Astrocyte of the spinal cord (primary cell): ENCODE results near the gene DGKH.

ENCODE experiments used
- DNase-seq: peaks from one replicate; pipeline ENCODE4 v3.0.0; 2011; ENCODE audit warnings: low read depth, low spot score
- H3K4me3 ChIP-seq: 2 replicates; pipeline ENCODE4 v1.5.1; 2011; ENCODE audit warnings: low read depth, mild to moderate bottlenecking, low read length, moderate library complexity
- in situ Hi-C: cut with HindIII; loops from 2 replicates; pipeline ENCODE4 v1.10.0; 2017; ENCODE audit warnings: low sequenced_read_pairs
- TF ChIP-seq, protein P1 (sequence below): IDR thresholded peaks from 2 replicates; pipeline ENCODE4 v1.5.1; 2012; ENCODE audit warnings: low read depth, mild to moderate bottlenecking, low read length, inconsistent platforms

DGKH gene

DNA sequence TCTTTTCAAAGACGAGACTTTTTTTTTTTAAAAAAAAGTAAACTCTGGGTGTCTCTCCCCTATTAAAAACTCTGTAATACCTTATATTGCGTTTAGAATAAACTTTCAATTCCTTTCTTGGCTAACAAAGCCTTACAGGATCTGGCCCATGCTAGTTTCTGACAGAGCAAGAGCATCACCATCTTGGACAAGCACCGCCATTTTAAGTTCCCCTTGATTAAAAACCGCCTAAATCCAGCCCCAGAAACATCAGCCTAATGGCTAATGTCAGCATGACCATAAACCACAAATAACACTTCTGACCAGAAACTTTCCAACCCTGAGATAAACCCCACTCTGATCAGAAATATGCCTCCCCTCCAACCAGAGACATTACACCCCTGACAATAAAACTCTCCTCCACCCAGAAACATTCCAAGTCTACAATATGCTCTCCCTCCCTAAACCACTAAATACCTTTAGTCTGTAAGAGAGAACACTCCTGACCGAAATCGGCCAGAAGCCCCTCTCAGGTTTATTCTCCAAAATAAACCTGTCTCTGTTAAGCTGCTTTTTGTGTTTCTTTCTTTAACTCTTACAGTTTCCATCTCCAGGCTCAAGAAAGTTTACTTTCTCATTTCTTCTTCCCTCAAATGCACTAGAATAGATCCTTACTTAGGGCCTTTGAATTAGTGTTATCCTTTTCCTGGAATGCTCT, 221.9 kb downstream of the DGKH start:
- no peak for DNase-seq
- in situ Hi-C loops, result no loop called here
- TF ChIP-seq, protein P1, sequence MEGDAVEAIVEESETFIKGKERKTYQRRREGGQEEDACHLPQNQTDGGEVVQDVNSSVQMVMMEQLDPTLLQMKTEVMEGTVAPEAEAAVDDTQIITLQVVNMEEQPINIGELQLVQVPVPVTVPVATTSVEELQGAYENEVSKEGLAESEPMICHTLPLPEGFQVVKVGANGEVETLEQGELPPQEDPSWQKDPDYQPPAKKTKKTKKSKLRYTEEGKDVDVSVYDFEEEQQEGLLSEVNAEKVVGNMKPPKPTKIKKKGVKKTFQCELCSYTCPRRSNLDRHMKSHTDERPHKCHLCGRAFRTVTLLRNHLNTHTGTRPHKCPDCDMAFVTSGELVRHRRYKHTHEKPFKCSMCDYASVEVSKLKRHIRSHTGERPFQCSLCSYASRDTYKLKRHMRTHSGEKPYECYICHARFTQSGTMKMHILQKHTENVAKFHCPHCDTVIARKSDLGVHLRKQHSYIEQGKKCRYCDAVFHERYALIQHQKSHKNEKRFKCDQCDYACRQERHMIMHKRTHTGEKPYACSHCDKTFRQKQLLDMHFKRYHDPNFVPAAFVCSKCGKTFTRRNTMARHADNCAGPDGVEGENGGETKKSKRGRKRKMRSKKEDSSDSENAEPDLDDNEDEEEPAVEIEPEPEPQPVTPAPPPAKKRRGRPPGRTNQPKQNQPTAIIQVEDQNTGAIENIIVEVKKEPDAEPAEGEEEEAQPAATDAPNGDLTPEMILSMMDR, result no peak
- H3K4me3 ChIP-seq, result no peak overlapping the region

DNA sequence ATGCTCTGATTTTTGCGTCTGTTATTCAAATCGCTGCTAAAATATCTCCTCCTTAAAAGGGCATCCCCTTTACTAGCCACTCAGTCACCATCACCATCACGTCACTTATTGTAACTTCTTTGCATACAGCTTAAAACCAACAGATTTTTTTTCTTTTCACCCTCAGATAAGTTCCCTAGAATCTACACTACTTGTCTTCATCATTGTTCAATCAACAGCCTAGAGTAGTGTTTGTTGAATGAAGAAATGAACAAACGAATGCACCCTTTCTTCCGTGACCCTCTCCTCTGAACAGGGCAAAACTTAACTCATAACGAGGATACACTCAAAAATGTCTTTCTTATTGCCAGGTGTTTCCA, 222.4 kb downstream of the DGKH start:
- TF ChIP-seq, protein P1, result no peak
- in situ Hi-C loops, result no loop called here
- peak overlapping the region; percentile 56 for H3K4me3 ChIP-seq
- DNase-seq, result no peak

DNA sequence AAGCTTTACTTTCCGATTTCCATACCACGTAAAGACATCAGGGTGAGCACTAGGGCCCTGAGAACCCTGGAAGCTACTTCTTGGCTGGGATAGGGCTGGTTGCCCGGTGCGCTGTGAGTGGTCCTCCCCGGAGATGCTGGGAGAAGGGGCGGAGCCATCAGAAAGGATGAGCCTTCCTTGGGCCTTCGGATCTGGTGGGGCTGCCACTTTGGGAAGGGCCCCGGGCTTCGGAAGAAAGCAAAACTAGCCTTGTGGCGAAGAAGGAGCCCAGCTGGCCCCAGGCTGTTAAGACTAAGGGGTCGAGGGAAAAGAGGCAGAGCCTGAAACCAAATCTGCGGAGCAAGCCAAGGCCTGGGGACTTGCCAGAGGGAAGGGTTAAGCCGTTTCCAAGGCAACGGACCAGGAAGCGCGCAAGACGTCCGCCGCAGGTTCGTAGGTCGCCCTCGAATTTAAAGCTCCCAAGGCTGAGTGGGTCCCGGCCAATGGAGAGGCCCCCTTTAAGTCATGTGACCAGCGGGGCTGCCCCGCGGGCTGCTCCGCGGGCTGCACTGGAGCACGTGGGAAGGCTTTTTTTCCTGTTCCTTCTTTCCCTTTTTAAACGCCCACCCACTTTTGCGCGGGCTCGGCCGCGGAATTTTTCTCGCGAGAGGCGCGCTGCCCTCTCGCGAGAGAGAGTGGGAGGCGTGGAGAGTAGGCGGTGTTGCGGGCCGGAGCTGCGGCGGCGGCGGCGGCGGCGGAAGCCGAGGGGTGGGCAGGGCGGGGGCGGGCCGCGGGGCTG, 223.1 kb downstream of the DGKH start:
- peak; percentile 100 for DNase-seq
- TF ChIP-seq, protein P1, result no peak
- in situ Hi-C loops, result no loop called here

DNA sequence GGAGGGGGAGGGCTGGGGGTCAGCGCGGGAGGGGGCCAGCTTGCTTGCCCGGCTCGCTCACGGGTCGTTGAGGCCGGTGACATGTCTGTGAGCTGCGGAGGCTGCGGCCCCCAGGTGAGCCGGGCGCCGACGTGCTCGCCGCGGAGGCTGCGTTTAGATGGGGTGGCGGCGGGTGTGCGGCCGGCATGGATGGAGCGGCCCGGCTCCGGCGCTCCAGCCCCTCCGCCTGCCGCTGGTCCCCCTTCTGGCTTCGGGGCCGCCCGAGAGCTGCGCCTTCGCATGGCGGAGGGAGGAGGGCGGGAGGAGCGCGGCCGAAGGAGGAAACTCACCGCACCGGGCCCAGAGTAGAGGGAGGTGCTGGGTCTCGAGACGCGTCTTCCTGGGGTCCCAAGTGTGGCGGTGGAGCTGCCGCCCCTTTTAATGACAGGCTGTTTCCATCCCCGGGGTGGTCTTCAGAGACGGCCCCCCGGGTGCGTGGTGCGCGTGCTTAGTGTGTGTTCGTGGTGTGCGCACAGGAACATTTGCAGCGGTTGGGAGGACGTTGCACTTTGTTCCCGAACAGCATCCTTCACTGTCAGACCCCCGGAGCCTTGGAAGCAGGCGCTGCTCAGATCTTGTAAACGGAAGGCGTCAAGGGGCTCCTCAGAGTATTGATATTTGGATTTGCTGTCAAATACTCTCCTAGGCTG, 223.8 kb downstream of the DGKH start, which contains the start of gene AKAP11:
Gene AKAP11, plus strand, starts transcription at position 38 of the 689 bp plus-strand sequence. CDS start 14,197 bp downstream, outside the sequence.
- peak; percentile 53 for DNase-seq

More for the DNA sequence above, 223.1 kb downstream of the DGKH start:
- H3K4me3 ChIP-seq, result peak overlapping the region; percentile 83

DNA sequence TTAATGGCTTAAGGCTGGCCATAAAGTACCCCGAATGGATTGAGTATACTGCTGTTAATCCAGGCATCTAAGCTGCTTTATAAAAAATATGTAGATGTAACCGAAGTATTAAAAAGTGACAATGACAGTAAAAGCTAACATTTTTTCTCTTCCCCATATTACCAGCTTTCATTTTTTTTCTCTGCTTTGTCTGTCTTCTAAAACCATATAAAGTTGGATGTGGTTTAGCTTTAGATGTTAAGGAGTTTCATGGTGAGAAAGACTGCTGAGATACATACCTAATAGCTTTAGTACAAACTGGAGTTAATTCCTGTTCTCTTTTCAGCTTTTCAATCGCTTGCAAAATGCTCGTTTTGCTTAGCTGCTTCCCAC, 224.3 kb downstream of the DGKH start:
- TF ChIP-seq, protein P1, result no peak
- DNase-seq, result peak; percentile 36
- in situ Hi-C loops, result no loop called here
- peak overlapping the region; percentile 83 for H3K4me3 ChIP-seq

More for the DNA sequence above, 223.8 kb downstream of the DGKH start, which contains the start of gene AKAP11:
- H3K4me3 ChIP-seq, result peak within 1 kb of the TSS; percentile 83
- TF ChIP-seq, protein P1, result no peak
- in situ Hi-C loops, result no loop called here

DNA sequence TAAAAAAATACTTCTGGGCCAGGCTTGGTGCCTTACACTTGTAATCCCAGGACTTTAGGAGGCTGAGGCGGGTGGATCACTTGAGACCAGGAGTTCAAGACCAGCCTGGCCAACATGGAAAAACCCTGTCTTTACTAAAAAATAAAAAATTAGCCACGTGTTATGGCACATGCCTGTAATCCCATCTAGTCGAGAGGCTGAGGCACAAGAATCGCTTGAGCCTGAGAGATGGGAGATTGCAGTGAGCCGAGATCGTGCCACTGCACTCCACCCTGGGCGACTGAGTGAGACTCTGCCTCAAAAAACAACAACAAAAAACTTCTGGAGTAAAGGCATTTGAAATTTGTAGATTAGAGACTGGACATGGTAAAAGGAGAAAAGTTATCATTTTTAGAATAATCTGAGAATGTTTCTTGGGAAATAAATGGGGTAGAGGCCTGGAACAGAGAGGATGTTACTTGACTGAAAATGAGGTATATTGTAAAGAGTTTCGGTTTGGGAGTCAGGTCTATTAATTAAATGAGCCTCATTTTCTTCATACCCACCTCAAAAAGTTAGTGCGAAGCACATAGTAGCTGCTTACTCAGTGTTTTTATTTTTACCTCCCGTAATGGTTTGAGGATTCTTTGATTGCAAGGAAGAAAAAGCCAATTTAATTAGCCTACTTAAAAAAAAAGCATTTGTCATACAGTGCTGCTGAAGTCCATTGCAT, 226.1 kb downstream of the DGKH start:
- H3K4me3 ChIP-seq, result no peak overlapping the region
- no peak for DNase-seq
- in situ Hi-C loops, result no loop called here
- TF ChIP-seq, protein P1, result no peak
